GM10248 (cell line): Measurements from ENCODE around the gene TMEM254.
"Not testable (repeated sequence)": the region's sequence is repeated elsewhere in the genome, so short reads cannot be mapped to it uniquely, and the experiment has no call there.

Experiments
- CTCF ChIA-PET: fragments of 300-600 bp; sonication (Branson Sonifier 250); formaldehyde crosslinking; extraction: SDS; loops from one replicate; lab custom pipeline; 2021; ENCODE audit warnings: antibody characterized with exemption; lab: Yijun Ruan, JAX
- POLR2A ChIA-PET: fragments of 350-650 bp; sonication (Branson Sonifier 250); formaldehyde crosslinking; extraction: SDS; loops from one replicate; lab custom pipeline; 2020; ENCODE audit warnings: antibody characterized with exemption; lab: Yijun Ruan, JAX
- DNase-seq: peaks from one replicate; pipeline ENCODE4 v3.0.0; 2012; ENCODE audit errors: extremely low spot score
- TF ChIP-seq, protein P1 (sequence below): IDR thresholded peaks from 2 replicates; pipeline ENCODE4 v1.5.1; 2012; ENCODE audit warnings: mild to moderate bottlenecking, low read depth; ENCODE audit errors: extremely low read depth, missing control alignments, control extremely low read depth

The TMEM254 gene

DNA sequence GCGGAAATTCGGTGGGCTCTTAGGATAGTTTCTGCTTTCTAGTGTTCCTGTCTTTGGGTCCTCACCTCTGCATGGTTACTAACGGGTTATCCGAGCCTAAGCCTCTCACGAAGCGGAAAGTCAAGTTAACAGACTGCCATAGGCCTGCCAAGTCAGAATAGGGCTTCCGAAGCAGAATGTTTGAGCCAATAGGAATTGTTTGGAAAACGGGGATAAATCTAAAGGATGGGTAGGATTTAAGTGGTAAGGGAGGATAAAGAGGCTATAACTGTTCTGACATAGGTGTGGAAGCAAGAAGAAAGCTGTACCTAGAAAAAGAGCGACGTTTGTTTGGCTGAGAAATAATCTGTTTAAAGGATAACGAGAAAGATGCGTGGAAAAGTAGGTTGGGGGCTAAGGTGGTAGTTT, 851 bp downstream of the TMEM254 start:
- ChIA-PET POLR2A (no interaction called here), CTCF (interaction anchor here (1.7 kb wide), 1 partner anchor 143 kb away, joined by 3 read pairs; no protein-coding TSS in a partner anchor)
- TF ChIP-seq, protein P1, sequence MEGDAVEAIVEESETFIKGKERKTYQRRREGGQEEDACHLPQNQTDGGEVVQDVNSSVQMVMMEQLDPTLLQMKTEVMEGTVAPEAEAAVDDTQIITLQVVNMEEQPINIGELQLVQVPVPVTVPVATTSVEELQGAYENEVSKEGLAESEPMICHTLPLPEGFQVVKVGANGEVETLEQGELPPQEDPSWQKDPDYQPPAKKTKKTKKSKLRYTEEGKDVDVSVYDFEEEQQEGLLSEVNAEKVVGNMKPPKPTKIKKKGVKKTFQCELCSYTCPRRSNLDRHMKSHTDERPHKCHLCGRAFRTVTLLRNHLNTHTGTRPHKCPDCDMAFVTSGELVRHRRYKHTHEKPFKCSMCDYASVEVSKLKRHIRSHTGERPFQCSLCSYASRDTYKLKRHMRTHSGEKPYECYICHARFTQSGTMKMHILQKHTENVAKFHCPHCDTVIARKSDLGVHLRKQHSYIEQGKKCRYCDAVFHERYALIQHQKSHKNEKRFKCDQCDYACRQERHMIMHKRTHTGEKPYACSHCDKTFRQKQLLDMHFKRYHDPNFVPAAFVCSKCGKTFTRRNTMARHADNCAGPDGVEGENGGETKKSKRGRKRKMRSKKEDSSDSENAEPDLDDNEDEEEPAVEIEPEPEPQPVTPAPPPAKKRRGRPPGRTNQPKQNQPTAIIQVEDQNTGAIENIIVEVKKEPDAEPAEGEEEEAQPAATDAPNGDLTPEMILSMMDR, result no peak

DNA sequence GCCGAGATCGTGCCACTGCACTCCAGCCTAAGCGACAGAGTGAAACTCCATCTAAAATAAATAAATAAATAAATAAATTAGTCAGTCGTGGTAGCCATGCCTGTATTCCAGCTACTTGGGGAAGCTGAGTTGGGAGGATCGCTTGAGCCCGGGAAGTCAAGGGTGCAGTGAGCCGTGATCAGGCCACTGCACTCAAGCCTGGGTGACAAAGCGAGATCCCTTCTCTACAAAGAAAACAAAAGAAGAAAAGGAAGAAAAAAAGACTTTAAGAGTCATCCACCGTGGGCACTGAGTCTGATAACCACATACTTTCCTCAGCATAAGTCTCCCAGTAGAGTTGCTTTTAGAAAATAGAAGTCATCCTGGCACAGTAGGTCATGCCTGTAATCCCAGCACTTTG, 2.6 kb downstream of the TMEM254 start:
- TF ChIP-seq, protein P1, result no peak
- POLR2A ChIA-PET, result no interaction called here
- CTCF ChIA-PET, result interaction anchor here (1.3 kb wide), 1 partner anchor 25 kb away, joined by 3 read pairs; no protein-coding TSS in a partner anchor
- DNase-seq, result no peak

More for the DNA sequence above, 851 bp downstream of the TMEM254 start:
- DNase-seq, result no peak

DNA sequence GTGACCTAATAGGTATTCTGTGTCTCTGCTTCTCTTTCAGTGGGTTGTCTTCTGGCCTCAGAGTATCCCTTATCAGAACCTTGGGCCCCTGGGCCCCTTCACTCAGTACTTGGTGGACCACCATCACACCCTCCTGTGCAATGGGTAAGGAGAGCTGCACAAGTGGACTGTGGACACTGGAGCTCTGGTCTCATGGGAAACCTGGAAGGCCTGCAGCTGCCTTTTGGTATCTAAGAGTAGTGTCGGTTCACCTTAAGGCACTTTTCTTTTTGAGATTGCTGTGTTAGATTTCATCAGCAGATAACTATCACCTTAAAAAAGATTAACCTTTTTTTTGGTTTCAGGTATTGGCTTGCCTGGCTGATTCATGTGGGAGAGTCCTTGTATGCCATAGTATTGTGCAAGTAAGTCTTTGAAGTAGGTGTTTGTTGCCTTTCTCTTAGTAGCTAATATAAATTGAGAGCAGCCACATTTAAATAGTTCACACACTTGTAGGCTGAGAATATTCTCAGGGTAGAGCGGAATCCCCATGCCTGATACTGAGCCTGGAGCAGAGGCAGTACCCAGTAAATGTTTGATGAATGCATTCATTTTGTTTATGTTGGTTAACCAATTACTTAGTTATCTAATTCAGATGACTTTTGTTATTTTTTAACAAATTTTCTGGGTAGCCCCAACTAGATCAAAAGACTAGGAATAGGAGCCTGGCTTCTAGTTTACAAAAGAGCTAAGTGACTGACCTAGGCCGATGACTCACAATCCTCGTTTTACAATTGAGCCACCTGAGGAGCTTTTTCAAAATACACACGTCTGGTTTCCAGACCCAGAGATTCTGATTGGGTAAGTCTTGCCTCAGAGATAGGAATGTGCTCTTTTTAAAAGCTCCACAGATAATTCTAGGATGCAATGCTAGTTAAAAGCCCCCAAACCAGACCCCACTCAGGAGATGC, 3.6 kb downstream of the TMEM254 start:
- ChIA-PET POLR2A (no interaction called here), CTCF (interaction anchor here (0.7 to 1.5 kb wide), 2 partner anchors 9 to 10 kb away, joined by 3 to 4 read pairs; no protein-coding TSS in a partner anchor)
- TF ChIP-seq, protein P1, result no peak
- no peak for DNase-seq

DNA sequence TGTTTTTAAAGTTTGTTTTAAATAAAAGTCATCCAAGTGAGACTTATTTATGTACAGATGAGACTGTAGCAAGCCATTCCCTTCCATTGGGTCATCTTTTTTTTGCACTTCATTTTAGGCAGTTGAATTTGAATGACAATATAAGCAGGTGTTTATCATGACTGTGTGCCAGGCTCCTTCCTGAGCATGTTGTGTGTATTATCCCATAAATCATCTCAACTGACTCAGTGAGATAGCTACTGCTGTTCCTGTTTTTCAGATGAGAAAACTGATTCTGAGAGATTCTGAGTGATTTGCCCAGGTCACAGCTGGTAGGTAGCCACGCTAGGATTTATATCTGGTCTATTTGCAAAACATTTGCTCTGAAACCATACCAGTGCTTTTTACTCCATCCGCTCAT, 11.7 kb downstream of the TMEM254 start:
- POLR2A ChIA-PET, result no interaction called here
- CTCF ChIA-PET, result interaction anchor here (1.5 kb wide), 1 partner anchor 8 kb away, joined by 4 read pairs; no protein-coding TSS in a partner anchor

DNA sequence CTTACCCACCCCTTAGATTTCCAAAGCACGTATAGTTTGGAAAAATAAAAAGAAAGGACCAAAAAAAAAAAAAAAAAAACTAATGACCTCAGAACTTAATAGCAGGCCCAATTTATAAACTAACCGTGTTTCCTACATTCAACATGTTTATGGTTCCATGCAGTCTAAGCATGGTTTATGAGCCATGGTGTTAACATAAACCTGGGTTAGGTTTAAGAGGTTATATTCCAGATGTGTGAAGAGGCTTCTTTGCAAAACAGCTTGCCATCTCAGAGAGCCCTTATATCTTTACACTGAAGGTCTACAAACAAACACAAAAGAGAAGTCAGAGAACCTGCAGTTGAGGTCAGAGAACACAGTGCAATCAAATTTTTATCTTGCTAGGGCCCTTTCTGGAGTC, 15.8 kb downstream of the TMEM254 start:
- CTCF ChIA-PET, result no interaction called here
- TF ChIP-seq, protein P1, result no peak
- no peak for DNase-seq
- POLR2A ChIA-PET, result no interaction called here

More for the DNA sequence above, 11.7 kb downstream of the TMEM254 start:
- TF ChIP-seq, protein P1, result no peak
- DNase-seq, result no peak

DNA sequence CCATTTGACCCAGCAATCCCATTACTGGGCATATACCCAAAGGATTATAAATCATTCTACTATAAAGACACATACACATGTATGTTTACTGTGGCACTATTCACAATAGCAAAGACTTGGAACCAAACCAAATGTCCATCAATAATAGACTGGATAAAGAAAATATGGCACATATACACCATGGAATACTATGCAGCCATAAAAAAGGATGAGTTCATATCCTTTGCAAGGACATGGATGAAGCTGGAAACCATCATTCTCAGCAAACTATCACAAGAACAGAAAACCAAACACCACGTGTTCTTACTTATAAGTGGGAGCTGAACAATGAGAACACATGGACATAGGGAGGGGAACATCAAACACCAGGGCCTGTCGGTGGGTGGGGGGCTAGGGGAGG, 19.8 kb downstream of the TMEM254 start:
- DNase-seq, POLR2A ChIA-PET, CTCF ChIA-PET: not testable (repeated sequence)

DNA sequence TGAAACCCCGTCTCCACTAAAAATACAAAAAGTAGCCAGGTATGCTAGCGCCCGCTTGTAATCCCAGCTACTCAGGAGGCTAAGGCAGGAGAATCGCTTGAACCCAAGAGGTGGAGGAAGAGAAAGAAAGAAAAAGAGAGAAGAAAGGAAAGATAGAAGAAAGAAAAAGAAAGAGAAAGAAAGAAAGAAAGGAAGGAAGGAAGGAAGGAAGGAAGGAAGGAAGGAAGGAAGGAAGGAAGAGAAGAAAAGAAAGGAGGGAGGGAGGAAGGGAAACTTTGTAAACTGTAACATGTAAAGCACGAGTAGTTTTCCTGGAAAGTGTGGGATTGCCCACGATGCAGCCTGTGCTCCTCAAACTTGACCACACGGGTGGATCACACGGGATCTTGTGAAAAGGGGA, 20.8 kb downstream of the TMEM254 start:
- POLR2A ChIA-PET, CTCF ChIA-PET, DNase-seq: not testable (repeated sequence)
